ENCODE results near the gene F13B.

F13B gene

DNA sequence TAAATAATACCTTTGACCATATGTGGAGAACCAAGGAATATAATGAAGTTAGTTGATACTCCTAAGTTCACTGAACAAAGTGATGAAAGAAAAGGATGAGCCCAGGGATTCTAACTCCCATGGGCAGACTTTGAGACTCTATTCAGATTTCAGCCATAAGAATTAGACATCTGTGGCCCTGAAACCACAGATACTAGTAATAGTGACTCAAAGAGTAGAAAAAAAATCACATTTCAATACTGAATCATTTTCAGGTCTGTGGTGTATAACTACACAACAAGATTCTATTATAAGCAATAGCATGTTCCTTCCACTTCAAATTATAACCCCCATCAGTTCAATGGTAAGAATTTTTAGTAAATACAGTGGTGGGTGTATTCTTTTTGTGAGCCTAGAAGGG is 16.4 kb upstream of the F13B start:
- H3K36me3 ChIP-seq (ENCODE audit: control insufficient read depth, insufficient read depth, low read length): peaks cover 65% of the 10 kb centered on the region
- no peak overlapping the region for H3K9ac ChIP-seq (ENCODE audit: low read depth, low read length)
- H3K9me3 ChIP-seq (ENCODE audit: control insufficient read depth, insufficient read depth, low read length): peaks cover 52% of the 10 kb centered on the region
- H3K27me3 ChIP-seq (ENCODE audit: control insufficient read depth, insufficient read depth, low read length): no peaks in the 10 kb centered on the region
- H3K4me1 ChIP-seq (ENCODE audit: control insufficient read depth, insufficient read depth, low read length): no peaks in the 10 kb centered on the region
- no peak overlapping the region for H3K27ac ChIP-seq (ENCODE audit: low read depth, low read length)
- no peak overlapping the region for H3K4me3 ChIP-seq (ENCODE audit: low read depth, low read length)

- H3K36me3 ChIP-seq (ENCODE audit: control insufficient read depth, insufficient read depth, low read length): peaks cover 44% of the 10 kb centered on the region
These were observed 14.2 kb upstream of the F13B start for GRCh38 chr1:197081117-197081753.

GRCh38 chr1:197080323-197080722 is 13.3 kb upstream of the F13B start:
- H3K4me1 ChIP-seq (ENCODE audit: control insufficient read depth, insufficient read depth, low read length): no peaks in the 10 kb centered on the region
- no peak overlapping the region for H3K4me3 ChIP-seq (ENCODE audit: low read depth, low read length)
- no peak overlapping the region for H3K9ac ChIP-seq (ENCODE audit: low read depth, low read length)
- no peak overlapping the region for H3K27ac ChIP-seq (ENCODE audit: low read depth, low read length)
- peaks cover 35% of the 10 kb centered on the region for H3K36me3 ChIP-seq (ENCODE audit: control insufficient read depth, insufficient read depth, low read length)
- H3K9me3 ChIP-seq (ENCODE audit: control insufficient read depth, insufficient read depth, low read length): peaks cover 52% of the 10 kb centered on the region
- H3K27me3 ChIP-seq (ENCODE audit: control insufficient read depth, insufficient read depth, low read length): no peaks in the 10 kb centered on the region

More at GRCh38 chr1:197081117-197081753, 14.2 kb upstream of the F13B start:
- Histone ChIP-seq H3K4me3 (ENCODE audit: low read depth, low read length) (no peak overlapping the region), H3K9ac (ENCODE audit: low read depth, low read length) (no peak overlapping the region), H3K27ac (ENCODE audit: low read depth, low read length) (no peak overlapping the region), H3K27me3 (ENCODE audit: control insufficient read depth, insufficient read depth, low read length) (no peaks in the 10 kb centered on the region), H3K4me1 (ENCODE audit: control insufficient read depth, insufficient read depth, low read length) (no peaks in the 10 kb centered on the region), H3K9me3 (ENCODE audit: control insufficient read depth, insufficient read depth, low read length) (peaks cover 52% of the 10 kb centered on the region)

GRCh38 chr1:197076585-197076984 is 9.5 kb upstream of the F13B start:
- Histone ChIP-seq H3K9me3 (ENCODE audit: control insufficient read depth, insufficient read depth, low read length) (peaks cover 17% of the 10 kb centered on the region; the same call in 1 of the 2 replicates), H3K27me3 (ENCODE audit: control insufficient read depth, insufficient read depth, low read length) (no peaks in the 10 kb centered on the region), H3K36me3 (ENCODE audit: control insufficient read depth, insufficient read depth, low read length) (no peaks in the 10 kb centered on the region), H3K9ac (ENCODE audit: low read depth, low read length) (no peak overlapping the region), H3K27ac (ENCODE audit: low read depth, low read length) (no peak overlapping the region), H3K4me3 (ENCODE audit: low read depth, low read length) (no peak overlapping the region), H3K4me1 (ENCODE audit: control insufficient read depth, insufficient read depth, low read length) (no peaks in the 10 kb centered on the region)

GRCh38 chr1:197073978-197074377 is 6.9 kb upstream of the F13B start:
- no peaks in the 10 kb centered on the region for H3K36me3 ChIP-seq (ENCODE audit: control insufficient read depth, insufficient read depth, low read length)
- H3K4me1 ChIP-seq (ENCODE audit: control insufficient read depth, insufficient read depth, low read length): no peaks in the 10 kb centered on the region
- no peak overlapping the region for H3K4me3 ChIP-seq (ENCODE audit: low read depth, low read length)
- H3K9ac ChIP-seq (ENCODE audit: low read depth, low read length): no peak overlapping the region
- H3K27ac ChIP-seq (ENCODE audit: low read depth, low read length): no peak overlapping the region
- no peaks in the 10 kb centered on the region for H3K9me3 ChIP-seq (ENCODE audit: control insufficient read depth, insufficient read depth, low read length)
- H3K27me3 ChIP-seq (ENCODE audit: control insufficient read depth, insufficient read depth, low read length): no peaks in the 10 kb centered on the region

- H3K4me1 ChIP-seq (ENCODE audit: control insufficient read depth, insufficient read depth, low read length): no peaks in the 10 kb centered on the region
These were observed 378 bp upstream of the F13B start for GRCh38 chr1:197067457-197067818.

GRCh38 chr1:197066277-197066676 is 783 bp downstream of the F13B start:
- H3K4me3 ChIP-seq (ENCODE audit: low read depth, low read length): no peak overlapping the region
- H3K27me3 ChIP-seq (ENCODE audit: control insufficient read depth, insufficient read depth, low read length): no peaks in the 10 kb centered on the region
- H3K4me1 ChIP-seq (ENCODE audit: control insufficient read depth, insufficient read depth, low read length): no peaks in the 10 kb centered on the region
- no peaks in the 10 kb centered on the region for H3K36me3 ChIP-seq (ENCODE audit: control insufficient read depth, insufficient read depth, low read length)
- peaks cover 3% of the 10 kb centered on the region; the same call in 1 of the 2 replicates for H3K9me3 ChIP-seq (ENCODE audit: control insufficient read depth, insufficient read depth, low read length)
- H3K9ac ChIP-seq (ENCODE audit: low read depth, low read length): no peak overlapping the region
- H3K27ac ChIP-seq (ENCODE audit: low read depth, low read length): no peak overlapping the region

More at GRCh38 chr1:197067457-197067818, 378 bp upstream of the F13B start:
- Histone ChIP-seq H3K27ac (ENCODE audit: low read depth, low read length) (no peak overlapping the region), H3K4me3 (ENCODE audit: low read depth, low read length) (no peak overlapping the region), H3K9me3 (ENCODE audit: control insufficient read depth, insufficient read depth, low read length) (peaks cover 3% of the 10 kb centered on the region; the same call in 1 of the 2 replicates), H3K27me3 (ENCODE audit: control insufficient read depth, insufficient read depth, low read length) (no peaks in the 10 kb centered on the region), H3K36me3 (ENCODE audit: control insufficient read depth, insufficient read depth, low read length) (no peaks in the 10 kb centered on the region), H3K9ac (ENCODE audit: low read depth, low read length) (no peak overlapping the region)

- Histone ChIP-seq H3K27me3 (ENCODE audit: control insufficient read depth, insufficient read depth, low read length) (no peaks in the 10 kb centered on the region), H3K4me3 (ENCODE audit: low read depth, low read length) (no peak overlapping the region), H3K27ac (ENCODE audit: low read depth, low read length) (no peak overlapping the region), H3K36me3 (ENCODE audit: control insufficient read depth, insufficient read depth, low read length) (no peaks in the 10 kb centered on the region), H3K9ac (ENCODE audit: low read depth, low read length) (no peak overlapping the region), H3K9me3 (ENCODE audit: control insufficient read depth, insufficient read depth, low read length) (peaks cover 3% of the 10 kb centered on the region; the same call in 1 of the 2 replicates), H3K4me1 (ENCODE audit: control insufficient read depth, insufficient read depth, low read length) (no peaks in the 10 kb centered on the region)
These were observed 1.5 kb downstream of the F13B start for GRCh38 chr1:197065559-197065958.

- H3K4me3 ChIP-seq (ENCODE audit: low read depth, low read length): no peak overlapping the region
- no peaks in the 10 kb centered on the region for H3K27me3 ChIP-seq (ENCODE audit: control insufficient read depth, insufficient read depth, low read length)
- H3K4me1 ChIP-seq (ENCODE audit: control insufficient read depth, insufficient read depth, low read length): no peaks in the 10 kb centered on the region
- no peaks in the 10 kb centered on the region for H3K9me3 ChIP-seq (ENCODE audit: control insufficient read depth, insufficient read depth, low read length)
- H3K36me3 ChIP-seq (ENCODE audit: control insufficient read depth, insufficient read depth, low read length): no peaks in the 10 kb centered on the region
- no peak overlapping the region for H3K9ac ChIP-seq (ENCODE audit: low read depth, low read length)
- H3K27ac ChIP-seq (ENCODE audit: low read depth, low read length): no peak overlapping the region
These were observed 3.8 kb downstream of the F13B start for GRCh38 chr1:197063212-197063611.

- H3K27ac ChIP-seq (ENCODE audit: low read depth, low read length): no peak overlapping the region
- no peaks in the 10 kb centered on the region for H3K36me3 ChIP-seq (ENCODE audit: control insufficient read depth, insufficient read depth, low read length)
- no peaks in the 10 kb centered on the region for H3K9me3 ChIP-seq (ENCODE audit: control insufficient read depth, insufficient read depth, low read length)
- H3K4me3 ChIP-seq (ENCODE audit: low read depth, low read length): no peak overlapping the region
- no peak overlapping the region for H3K9ac ChIP-seq (ENCODE audit: low read depth, low read length)
- no peaks in the 10 kb centered on the region for H3K4me1 ChIP-seq (ENCODE audit: control insufficient read depth, insufficient read depth, low read length)
- no peaks in the 10 kb centered on the region for H3K27me3 ChIP-seq (ENCODE audit: control insufficient read depth, insufficient read depth, low read length)
These were observed 4.4 kb downstream of the F13B start for GRCh38 chr1:197062692-197063091.

GRCh38 chr1:197049100-197049499 is 18.0 kb downstream of the F13B start:
- Histone ChIP-seq H3K36me3 (ENCODE audit: control insufficient read depth, insufficient read depth, low read length) (no peaks in the 10 kb centered on the region), H3K27ac (ENCODE audit: low read depth, low read length) (no peak overlapping the region), H3K27me3 (ENCODE audit: control insufficient read depth, insufficient read depth, low read length) (no peaks in the 10 kb centered on the region), H3K9me3 (ENCODE audit: control insufficient read depth, insufficient read depth, low read length) (no peaks in the 10 kb centered on the region), H3K9ac (ENCODE audit: low read depth, low read length) (no peak overlapping the region), H3K4me3 (ENCODE audit: low read depth, low read length) (no peak overlapping the region), H3K4me1 (ENCODE audit: control insufficient read depth, insufficient read depth, low read length) (no peaks in the 10 kb centered on the region)

Measured in HUES48 (cell line).